Aorta (tissue), 5 donors: ENCODE results near the gene RIPOR3. TPM values are rescaled to one million over a fixed set of nuclear protein-coding genes. Genes with fewer than 3 reads are reported as not detected.
A peak's percentile ranks its signal among the peaks of the same experiment; 100 is the strongest.

ENCODE experiments used
- ATAC-seq: fragments of 200-7000 bp; cut with Tn5 transposase; one replicate; pipeline ENCODE4 v1.9.1; 2022; ENCODE audit warnings: moderate library complexity; ENCODE audit not compliant: low FRiP score
- DNase-seq, 2 donors: peaks; one replicate each; pipeline ENCODE4 v3.0.0-alpha.2; 2020
- H3K27ac ChIP-seq, 2 donors: one replicate each; pipeline ENCODE4 v1.5.1; 2013; ENCODE audit warnings: low read length in 2 of 2, mild to moderate bottlenecking in 2 of 2, moderate library complexity in 2 of 2, control low read depth in 1 of 2, inconsistent platforms in 1 of 2, low read depth in 1 of 2
- H3K27me3 ChIP-seq, 2 donors: one replicate each; pipeline ENCODE4 v1.6.1; 2013; ENCODE audit warnings: control low read depth in 1 of 2, low read length in 1 of 2, mild to moderate bottlenecking in 1 of 2, moderate library complexity in 1 of 2; ENCODE audit not compliant: insufficient read depth in 2 of 2, control insufficient read depth in 1 of 2
- H3K36me3 ChIP-seq, 2 donors: one replicate each; pipeline ENCODE4 v1.6.1; 2013; ENCODE audit warnings: control low read depth in 1 of 2, low read length in 1 of 2, mild to moderate bottlenecking in 1 of 2; ENCODE audit not compliant: insufficient read depth in 2 of 2, control insufficient read depth in 1 of 2
- H3K4me1 ChIP-seq, 2 donors: one replicate each; pipeline ENCODE4 v1.6.1; 2013; ENCODE audit warnings: low read length in 2 of 2, control low read depth in 1 of 2, mild to moderate bottlenecking in 1 of 2, moderate library complexity in 1 of 2; ENCODE audit not compliant: insufficient read depth in 2 of 2, control insufficient read depth in 1 of 2
- H3K4me3 ChIP-seq, 2 donors: one replicate each; pipeline ENCODE4 v1.5.1; 2013; ENCODE audit warnings: low read length in 2 of 2, control low read depth in 1 of 2, mild to moderate bottlenecking in 1 of 2
- H3K9me3 ChIP-seq: one replicate; pipeline ENCODE4 v1.6.1; 2013; ENCODE audit warnings: mild to moderate bottlenecking, low read length; ENCODE audit not compliant: control insufficient read depth
- WGBS, 2 donors: extraction: QIAGEN DNeasy Blood & Tissue Kit; methylation state at CpG; one replicate each; pipeline ENCODE4 v1.1.7; 2013; 5-methylcytosine and 5-hydroxymethylcytosine counted together
- intact Hi-C, 2 donors: fragments of 100-400 bp; cut with DNase I; formaldehyde crosslinking; loops; one replicate each; pipeline versions ENCODE4 v1.14.2 to v1.15.0; 2022
- polyA plus RNA-seq, 2 donors: library from polyadenylated mRNA; stranded (reverse); fragments of 200-250 nt; gene quantifications; one replicate each; pipeline ENCODE4 v1.2.3, GENCODE V29; 2013
- total RNA-seq, 2 donors: library from RNA; stranded (reverse); fragmentation: NEBNext Ultra II Directional; extraction: Animal tissue kit (Norgen Biotek cat#: 25700); gene quantifications; one replicate each; pipeline ENCODE4 v1.2.1, GENCODE V29; 2021
- donor health status: healthy with polysubstance abuse.
- donor health status: Bipolar disorder and iron deficiency.
- donor health status: DM: no; HTN: no; CAD: no.
- donor health status: DM: no; HTN: no; CAD: no.
- donor health status: DM: yes; HTN: yes; CAD: no.

Gene RIPOR3
- total and polyA plus RNA-seq, 4 donors, result 0.23 to 8.0 (median 2.3) TPM

DNA sequence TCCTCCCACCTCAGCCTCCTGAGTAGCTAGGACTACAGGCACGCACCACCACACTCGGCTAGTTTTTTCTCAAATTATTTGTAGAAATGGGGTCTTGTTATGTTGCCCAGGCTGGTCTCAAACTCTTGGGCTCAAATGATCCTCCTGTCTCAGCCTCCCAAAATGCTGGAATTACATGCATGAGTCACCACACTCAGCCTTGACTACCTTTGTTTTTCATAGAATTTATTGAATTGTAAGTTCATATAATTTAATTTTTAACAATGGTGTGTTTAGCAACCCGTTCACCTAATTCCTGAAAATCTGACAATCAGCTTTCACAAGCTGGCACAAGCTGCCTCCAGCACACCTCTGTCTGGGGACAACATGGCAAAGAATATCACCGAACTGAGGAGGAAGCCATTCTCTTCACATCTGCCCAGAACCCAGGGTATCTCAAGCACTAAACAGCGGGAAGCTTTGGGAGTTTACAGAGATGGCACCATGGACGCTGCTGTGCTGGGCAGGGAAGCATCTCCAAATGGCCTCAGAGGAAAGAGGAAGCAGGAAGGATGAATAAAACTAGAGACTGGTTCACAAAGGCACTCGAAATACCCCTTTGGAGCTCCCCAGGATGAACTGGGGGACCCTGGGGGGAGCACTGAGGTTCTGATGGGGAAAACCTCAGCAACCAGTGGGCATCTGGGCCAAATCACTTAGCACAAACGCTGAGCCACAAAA is 2.9 kb downstream of the RIPOR3 start:
- ATAC-seq (no peak), DNase-seq (no peak)
- H3K36me3 ChIP-seq, result no peaks in the 10 kb centered on the region
- H3K27me3 ChIP-seq, result no peaks in the 10 kb centered on the region
- intact Hi-C loops, result no loop called here
- no peak overlapping the region for H3K27ac ChIP-seq
- H3K4me1 ChIP-seq, result no peaks in the 10 kb centered on the region
- no peak overlapping the region for H3K4me3 ChIP-seq
- WGBS, 2 donors, result 94 to 95% methylated on average over 8 of the region's 8 CpGs
- no peaks in the 10 kb centered on the region for H3K9me3 ChIP-seq

DNA sequence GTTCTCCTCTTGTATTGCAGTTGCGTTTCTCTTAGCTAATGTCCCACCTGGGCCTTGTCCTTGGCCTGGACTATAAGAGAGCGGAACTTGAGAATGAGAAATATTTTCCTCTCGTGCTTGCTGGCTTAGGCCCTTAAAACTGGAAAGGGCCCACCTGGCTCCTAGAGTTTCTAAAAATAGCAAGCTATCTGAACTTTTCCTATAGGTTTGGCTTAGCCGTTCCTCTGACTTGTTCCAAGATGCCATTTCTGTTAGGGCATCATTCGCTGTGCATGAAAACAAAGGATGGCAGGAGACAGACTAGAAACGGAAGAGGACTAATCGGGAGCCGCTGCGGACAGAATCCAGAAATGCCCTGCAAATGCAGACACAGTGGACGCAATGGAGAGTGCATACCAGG is 4.5 kb downstream of the RIPOR3 start:
- no peaks in the 10 kb centered on the region for H3K9me3 ChIP-seq
- intact Hi-C loops, result no loop called here
- WGBS, 2 donors, result 25 to 34% methylated on average over 10 of the region's 10 CpGs
- no peak overlapping the region for H3K4me3 ChIP-seq
- H3K27me3 ChIP-seq, result no peaks in the 10 kb centered on the region
- no peaks in the 10 kb centered on the region for H3K36me3 ChIP-seq
- H3K4me1 ChIP-seq, result no peaks in the 10 kb centered on the region
- H3K27ac ChIP-seq, result no peak overlapping the region
- ATAC-seq, result no peak
- DNase-seq, result no peak

DNA sequence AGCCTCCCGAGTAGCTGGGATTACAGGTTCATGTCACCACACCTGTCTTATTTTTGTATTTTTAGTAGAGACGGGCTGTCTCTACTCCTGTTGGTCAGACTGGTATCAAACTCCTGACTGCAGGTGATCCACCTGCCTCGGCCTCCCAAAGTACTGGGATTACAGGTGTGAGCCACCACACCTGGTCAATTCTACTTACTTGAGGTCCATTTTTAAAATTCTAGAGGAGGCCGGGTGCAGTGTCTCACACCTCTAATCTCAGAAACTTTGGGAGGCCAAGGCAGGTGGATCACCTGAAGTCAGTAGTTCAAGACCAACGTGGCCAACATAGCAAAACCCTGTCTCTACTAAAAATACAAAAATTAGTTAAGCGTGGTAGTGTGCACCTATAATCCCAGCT is 7.8 kb downstream of the RIPOR3 start:
- no peak overlapping the region for H3K27ac ChIP-seq
- H3K27me3 ChIP-seq, result no peaks in the 10 kb centered on the region
- no peaks in the 10 kb centered on the region for H3K36me3 ChIP-seq
- H3K4me1 ChIP-seq, result no peaks in the 10 kb centered on the region
- 93 to 94% methylated on average over 6 of the region's 6 CpGs for whole genome bisulfite sequencing, 2 donors
- intact Hi-C loops, result no loop called here
- no peak overlapping the region for H3K4me3 ChIP-seq
- no peaks in the 10 kb centered on the region for H3K9me3 ChIP-seq
- ATAC-seq, result no peak
- no peak for DNase-seq

DNA sequence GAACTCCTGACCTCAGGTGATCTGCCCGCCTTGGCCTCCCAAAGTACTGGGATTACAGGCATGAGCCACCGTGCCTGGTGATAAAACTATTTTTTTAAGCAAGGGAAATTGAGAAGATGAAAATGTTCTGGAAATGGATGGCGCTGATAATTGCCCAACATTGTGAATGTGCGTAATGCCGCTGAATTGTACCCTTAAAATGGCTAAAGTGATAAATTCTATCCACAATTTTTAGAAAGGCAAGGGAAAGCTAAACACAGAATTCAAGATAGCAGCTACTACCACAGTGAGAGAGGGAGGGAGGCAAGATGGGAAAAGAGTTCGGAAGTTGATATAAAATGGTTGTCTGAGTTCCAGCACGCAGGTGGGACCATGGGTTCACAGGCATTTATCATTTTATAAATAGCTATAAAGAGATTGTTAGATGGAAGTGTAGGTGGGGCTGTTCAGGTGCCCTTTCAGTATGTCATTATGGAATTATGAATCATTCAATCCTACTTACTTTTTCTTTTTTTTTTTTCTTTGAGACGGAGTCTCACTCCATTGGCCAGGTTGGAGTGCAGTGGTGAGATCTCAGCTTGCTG is 8.3 kb downstream of the RIPOR3 start:
- Histone ChIP-seq H3K9me3 (no peaks in the 10 kb centered on the region), H3K4me1 (no peaks in the 10 kb centered on the region), H3K27ac (no peak overlapping the region), H3K4me3 (no peak overlapping the region), H3K27me3 (no peaks in the 10 kb centered on the region), H3K36me3 (no peaks in the 10 kb centered on the region)
- intact Hi-C loops, result no loop called here
- ATAC-seq (no peak), DNase-seq (no peak)
- 77 to 81% methylated on average over 8 of the region's 8 CpGs for WGBS, 2 donors

DNA sequence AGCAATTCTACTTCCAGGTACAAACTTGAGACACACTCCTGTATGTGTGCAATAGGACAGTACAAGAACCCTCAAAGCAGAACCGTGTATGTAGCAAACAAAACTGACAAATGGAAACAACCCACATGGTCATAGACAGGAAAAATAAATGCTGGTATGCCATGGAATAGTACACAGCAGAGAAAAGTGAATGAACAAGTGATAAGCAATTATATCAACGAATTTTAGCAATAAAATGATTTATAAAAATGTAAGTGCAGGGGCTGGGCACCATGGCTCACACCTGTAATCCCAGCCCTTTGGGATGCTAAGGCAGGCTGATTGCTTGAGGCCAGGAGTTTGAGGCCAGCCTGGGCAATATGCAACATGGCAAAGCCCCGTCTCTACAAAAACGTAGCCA is 9.3 kb downstream of the RIPOR3 start:
- no peaks in the 10 kb centered on the region for H3K36me3 ChIP-seq
- DNase-seq (no peak), ATAC-seq (no peak)
- no peaks in the 10 kb centered on the region for H3K4me1 ChIP-seq
- H3K27ac ChIP-seq, result no peak overlapping the region
- H3K27me3 ChIP-seq, result no peaks in the 10 kb centered on the region
- no peaks in the 10 kb centered on the region for H3K9me3 ChIP-seq
- 80 to 88% methylated on average over 4 of the region's 4 CpGs for WGBS, 2 donors
- intact Hi-C loops, result no loop called here
- no peak overlapping the region for H3K4me3 ChIP-seq

DNA sequence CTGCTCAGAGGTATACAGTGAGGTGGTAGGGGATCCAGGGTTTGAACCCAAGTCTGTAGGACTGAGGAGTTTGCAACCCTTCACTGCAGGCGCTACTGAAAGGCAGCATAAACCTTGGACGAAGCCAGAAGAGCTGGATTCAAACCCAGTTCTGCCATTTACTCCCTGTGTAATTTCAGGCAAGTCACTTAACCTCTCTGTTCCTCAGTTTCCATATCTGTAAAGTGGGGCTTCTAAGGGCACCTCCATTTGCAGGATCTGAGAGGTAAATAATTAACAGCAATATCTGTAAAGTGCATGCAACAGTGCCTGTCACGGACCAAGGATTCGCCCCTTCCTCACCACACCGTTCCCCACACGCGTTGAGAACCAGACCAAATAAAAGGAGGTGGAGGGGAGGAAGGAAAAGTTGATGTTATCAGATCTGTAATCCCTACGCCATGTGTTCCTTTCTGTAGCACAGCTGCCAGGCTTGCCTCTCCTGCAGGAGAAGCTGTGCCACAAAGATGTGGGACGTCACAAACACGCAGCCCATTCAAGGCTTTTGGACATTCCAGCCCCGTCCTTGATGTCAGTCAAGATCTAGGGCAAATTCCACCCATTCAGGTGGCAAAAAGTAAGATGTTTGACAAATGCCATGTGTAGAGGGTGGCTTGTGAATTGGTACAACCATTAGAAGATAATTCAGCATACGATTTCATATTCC is 9.8 kb downstream of the RIPOR3 start:
- H3K27me3 ChIP-seq, result no peaks in the 10 kb centered on the region
- H3K9me3 ChIP-seq, result no peaks in the 10 kb centered on the region
- no peaks in the 10 kb centered on the region for H3K4me1 ChIP-seq
- ATAC-seq (no peak), DNase-seq (no peak)
- H3K27ac ChIP-seq, result no peak overlapping the region
- H3K36me3 ChIP-seq, result no peaks in the 10 kb centered on the region
- H3K4me3 ChIP-seq, result no peak overlapping the region
- WGBS, 2 donors, result 79 to 84% methylated on average over 12 of the region's 12 CpGs
- intact Hi-C loops, result no loop called here

DNA sequence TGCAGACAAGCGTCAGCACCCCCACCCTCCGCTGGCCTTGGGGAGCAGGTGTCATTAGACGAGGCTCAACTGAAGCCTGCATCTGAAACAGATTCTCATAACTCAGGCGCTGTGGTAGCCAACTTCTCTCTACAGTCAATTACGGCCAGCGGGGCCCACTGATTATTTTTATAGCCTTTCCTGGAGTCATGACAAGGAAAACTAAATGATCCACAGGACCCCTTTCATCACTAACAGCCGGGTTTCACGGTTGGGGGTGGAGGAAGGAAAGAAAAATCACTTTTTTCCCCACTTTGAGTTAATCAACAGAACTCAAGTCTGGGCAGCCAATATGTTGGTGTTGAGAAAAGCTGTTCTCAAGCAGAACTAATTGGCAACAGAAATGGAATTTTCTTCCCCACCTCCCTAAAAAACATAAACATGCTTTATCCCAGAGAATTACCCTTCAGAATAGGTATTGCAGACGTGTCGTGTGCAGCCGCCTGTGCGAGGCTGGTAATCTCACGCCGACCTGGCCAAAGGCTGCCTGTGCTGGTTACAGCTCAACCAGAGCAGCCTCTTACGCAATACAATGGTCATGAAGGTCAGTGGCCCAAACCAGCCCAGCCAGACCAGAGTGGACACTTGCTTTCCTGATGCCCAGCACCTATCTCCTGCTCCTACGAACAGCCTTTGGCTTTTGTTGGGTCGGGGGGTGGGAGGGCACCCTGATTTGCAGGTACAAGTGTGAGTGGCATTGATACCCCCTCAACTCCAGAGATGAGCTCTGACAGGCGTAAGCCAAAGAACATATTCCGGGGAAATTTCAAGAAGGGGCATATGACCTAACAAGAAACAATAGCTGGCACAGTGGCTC is 11.0 kb downstream of the RIPOR3 start:
- no peaks in the 10 kb centered on the region for H3K36me3 ChIP-seq
- H3K27ac ChIP-seq, result no peak overlapping the region
- no peaks in the 10 kb centered on the region for H3K9me3 ChIP-seq
- DNase-seq (no peak), ATAC-seq (peak; percentile 63)
- no peaks in the 10 kb centered on the region for H3K4me1 ChIP-seq
- intact Hi-C loops, result no loop called here
- WGBS, 2 donors, result 51 to 59% methylated on average over 19 of the region's 19 CpGs
- no peaks in the 10 kb centered on the region for H3K27me3 ChIP-seq
- no peak overlapping the region for H3K4me3 ChIP-seq

DNA sequence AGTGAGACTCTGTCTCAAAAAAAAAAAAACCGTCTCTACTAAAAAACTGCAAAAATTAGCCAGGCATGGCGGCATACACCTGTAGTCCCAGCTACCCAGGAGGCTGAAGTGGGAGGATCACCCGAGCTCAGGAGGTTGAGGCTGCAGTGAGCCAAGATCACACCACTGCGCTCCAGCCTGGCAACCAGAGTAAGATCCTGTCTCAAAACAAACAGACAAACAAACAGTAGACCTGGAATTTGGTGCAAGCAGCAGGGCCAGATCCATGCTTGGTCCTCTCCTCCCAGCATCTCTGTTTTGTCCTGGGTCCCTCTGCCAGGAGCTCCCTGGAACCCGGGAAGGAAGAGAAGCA is 11.6 kb downstream of the RIPOR3 start:
- H3K36me3 ChIP-seq, result no peaks in the 10 kb centered on the region
- ATAC-seq (no peak), DNase-seq (no peak)
- WGBS, 2 donors, result 54 to 65% methylated on average over 5 of the region's 5 CpGs
- no peaks in the 10 kb centered on the region for H3K9me3 ChIP-seq
- no peaks in the 10 kb centered on the region for H3K4me1 ChIP-seq
- H3K4me3 ChIP-seq, result no peak overlapping the region
- no peaks in the 10 kb centered on the region for H3K27me3 ChIP-seq
- intact Hi-C loops, result no loop called here
- no peak overlapping the region for H3K27ac ChIP-seq
